ENCODE measurements around the gene PDE6B. TPM values are rescaled to one million over a fixed set of nuclear protein-coding genes. Genes with fewer than 3 reads are reported as not detected.

The PDE6B gene
- total and polyA plus RNA-seq, 2 of the 13 experiments (the other 11 are each of a cell fraction or from before 2014, with no cell fraction given), result 0.38 to 0.40 TPM

GRCh38 chr4:705278-706082, 80.1 kb downstream of the PDE6B start, which contains the start of gene PCGF3 (continued):
- no peak for TF ChIP-seq SKIL (CRISPR knock-in tag; IDR thresholded peaks at IDR 0.05; ENCODE audit: borderline replicate concordance)
- TF ChIP-seq GTF2F1 (IDR thresholded peaks at IDR 0.05; ENCODE audit: low read length), result no peak
- no peak for TF ChIP-seq ZBTB25 (CRISPR knock-in tag; IDR thresholded peaks at IDR 0.05)
- TF ChIP-seq REXO4 (CRISPR knock-in tag; IDR thresholded peaks at IDR 0.05; ENCODE audit: borderline replicate concordance), result no peak; the same call in 1 of the 2 replicates
- TF ChIP-seq POLR2G (IDR thresholded peaks at IDR 0.05; ENCODE audit: low read depth, low read length), result peak; percentile 77
- no peak for TF ChIP-seq ZUFSP (CRISPR knock-in tag; IDR thresholded peaks at IDR 0.05; ENCODE audit: borderline replicate concordance)
- TF ChIP-seq PRDM15 (CRISPR knock-in tag; IDR thresholded peaks at IDR 0.05), result no peak
- TF ChIP-seq ZNF792 (CRISPR knock-in tag; IDR thresholded peaks at IDR 0.05), result peak; percentile 18; the same call in 1 of the 2 replicates
- no peak for TF ChIP-seq NBN (conservative IDR thresholded peaks at IDR 0.05)
- no peak for TF ChIP-seq ZSCAN30 (CRISPR knock-in tag; IDR thresholded peaks at IDR 0.05)
- no peak for TF ChIP-seq ZNF331 (CRISPR knock-in tag; IDR thresholded peaks at IDR 0.05)
- TF ChIP-seq CEBPZ (IDR thresholded peaks at IDR 0.05; ENCODE audit: low read length), result no peak
- TF ChIP-seq SPEN (CRISPR knock-in tag; IDR thresholded peaks at IDR 0.05; ENCODE audit: low read depth), result no peak; the same call in 1 of the 2 replicates
- TF ChIP-seq MIXL1 (CRISPR knock-in tag; IDR thresholded peaks at IDR 0.05), result no peak
- no peak for TF ChIP-seq ZNF83 (CRISPR knock-in tag; IDR thresholded peaks at IDR 0.05; ENCODE audit: borderline replicate concordance)
- no peak for TF ChIP-seq GPN1 (CRISPR knock-in tag; IDR thresholded peaks at IDR 0.05; ENCODE audit: borderline replicate concordance)
- TF ChIP-seq ZBTB1 (CRISPR knock-in tag; IDR thresholded peaks at IDR 0.05; ENCODE audit: borderline replicate concordance), result no peak
